Retinal pigment epithelial cell (primary cell): Measurements from ENCODE around the gene NRAP.
A peak's percentile ranks its signal among the peaks of the same experiment; 100 is the strongest.

Experiments
- DNase-seq: peaks from one replicate; pipeline ENCODE4 v3.0.0-alpha.2; 2010; ENCODE audit warnings: low read depth
- H3K4me3 ChIP-seq: 2 replicates; pipeline ENCODE4 v1.5.1; 2011; ENCODE audit warnings: mild to moderate bottlenecking, low read length, control low read depth, moderate library complexity
- CTCF ChIP-seq: conservative IDR thresholded peaks from 2 replicates; pipeline ENCODE4 v1.5.1; 2011; ENCODE audit warnings: low read depth, low read length, control low read depth, inconsistent platforms

NRAP gene

GRCh38 chr10:113610631-113611601 is 52.9 kb downstream of the NRAP start:
- peak; percentile 2 for TF ChIP-seq CTCF
- no peak overlapping the region for H3K4me3 ChIP-seq
- no peak for DNase-seq

- no peak overlapping the region for H3K4me3 ChIP-seq
- no peak for TF ChIP-seq CTCF
- peak; percentile 23 for DNase-seq
These were observed 54.1 kb downstream of the NRAP start for GRCh38 chr10:113609704-113610108.

- no peak for DNase-seq
- TF ChIP-seq CTCF = no peak
- H3K4me3 ChIP-seq = no peak overlapping the region
These were observed 58.4 kb downstream of the NRAP start for GRCh38 chr10:113605268-113605978.

- no peak for TF ChIP-seq CTCF
- no peak overlapping the region for H3K4me3 ChIP-seq
- DNase-seq = no peak
These were observed 59.3 kb downstream of the NRAP start for GRCh38 chr10:113604572-113604971.

GRCh38 chr10:113603057-113603777 is 60.6 kb downstream of the NRAP start:
- no peak for TF ChIP-seq CTCF
- no peak overlapping the region for H3K4me3 ChIP-seq
- DNase-seq = no peak

- H3K4me3 ChIP-seq = no peak overlapping the region
- no peak for TF ChIP-seq CTCF
- DNase-seq = no peak
These were observed 63.3 kb downstream of the NRAP start for GRCh38 chr10:113600569-113600968.
